Hematopoietic multipotent progenitor cell treated with erythropoietin and hydrocortisone succinate and interleukin-3 and kit ligand, for 4 days (in vitro differentiated cells): ENCODE measurements around the gene MGRN1.

Experiments used
- DNase-seq: peaks from one replicate; pipeline ENCODE4 v3.0.0-alpha.2; 2015

The MGRN1 gene

DNA sequence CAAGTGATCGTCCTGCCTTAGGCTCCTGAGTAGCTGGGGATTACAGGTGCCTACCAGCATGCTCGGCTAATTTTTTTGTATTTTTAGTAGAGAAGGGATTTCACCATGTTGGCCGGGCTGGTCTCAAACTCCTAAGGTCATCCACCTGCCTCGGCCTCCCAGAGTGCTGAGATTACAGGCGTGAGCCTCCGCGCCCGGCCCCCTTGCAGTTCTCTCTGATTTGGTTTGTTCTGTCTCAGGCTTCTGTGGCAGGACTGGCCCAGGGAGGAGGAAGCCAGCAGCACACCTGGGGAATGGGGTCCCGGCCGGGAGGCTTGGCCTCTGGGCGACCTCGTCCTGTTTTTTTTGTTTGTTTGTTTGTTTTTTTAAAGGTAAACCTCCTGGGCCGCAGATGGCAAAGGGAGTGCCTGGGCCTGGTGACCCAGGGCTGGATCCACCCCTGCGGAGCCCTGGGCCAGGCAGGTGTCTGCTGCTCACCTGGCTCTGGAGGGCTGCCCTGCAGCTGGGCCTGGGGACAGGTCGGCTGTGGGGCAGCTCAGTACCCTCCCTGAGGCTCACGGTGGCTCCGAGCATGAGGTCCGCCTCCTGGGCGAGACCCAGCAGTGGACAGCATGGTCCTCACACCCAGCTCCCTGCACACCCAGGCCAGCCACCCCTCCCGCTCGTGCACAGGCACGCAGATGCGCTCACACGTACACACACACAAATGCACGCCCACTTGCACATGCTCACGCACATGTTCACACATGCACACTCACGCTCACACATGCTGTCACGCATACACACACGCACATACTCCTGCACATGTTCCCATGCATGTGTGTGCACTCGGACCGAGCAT lies 65.5 kb downstream of the MGRN1 start:
- no peak for DNase-seq

DNA sequence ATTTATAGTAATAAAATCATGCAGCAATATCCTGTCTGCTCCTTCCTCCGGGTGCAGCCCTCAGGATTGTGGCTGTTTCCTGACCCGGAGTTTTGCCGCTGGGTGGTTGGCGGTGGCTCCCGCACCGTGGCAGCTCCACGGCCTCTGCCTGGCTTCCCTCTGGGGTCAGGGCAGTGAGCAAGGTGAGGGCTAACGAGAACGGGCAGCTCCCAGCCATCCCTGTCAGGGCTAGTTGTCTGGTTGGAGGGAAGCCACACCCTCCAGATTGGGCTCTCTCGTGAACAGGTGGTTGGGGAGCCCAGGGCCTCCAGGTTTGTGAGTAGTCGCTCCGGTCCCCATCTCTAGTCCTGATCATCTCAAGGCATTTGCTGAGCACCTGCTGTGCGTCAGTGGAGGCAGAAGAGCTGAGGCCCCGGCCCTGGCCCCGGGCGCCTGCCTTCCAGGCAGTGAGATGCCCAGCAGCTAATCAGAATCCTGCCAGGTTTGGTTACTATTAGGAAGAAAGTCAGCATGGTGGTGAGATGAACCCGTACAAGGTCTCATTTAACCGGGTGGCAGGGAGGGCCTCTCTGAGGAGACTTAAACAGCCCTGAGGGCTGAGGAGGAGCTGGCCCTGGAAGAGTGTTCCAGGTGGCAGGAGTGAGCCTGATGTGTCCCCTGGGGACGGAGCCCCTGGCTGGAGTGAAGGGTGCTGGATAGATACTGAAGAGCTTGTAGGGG lies 66.5 kb downstream of the MGRN1 start:
- no peak for DNase-seq

DNA sequence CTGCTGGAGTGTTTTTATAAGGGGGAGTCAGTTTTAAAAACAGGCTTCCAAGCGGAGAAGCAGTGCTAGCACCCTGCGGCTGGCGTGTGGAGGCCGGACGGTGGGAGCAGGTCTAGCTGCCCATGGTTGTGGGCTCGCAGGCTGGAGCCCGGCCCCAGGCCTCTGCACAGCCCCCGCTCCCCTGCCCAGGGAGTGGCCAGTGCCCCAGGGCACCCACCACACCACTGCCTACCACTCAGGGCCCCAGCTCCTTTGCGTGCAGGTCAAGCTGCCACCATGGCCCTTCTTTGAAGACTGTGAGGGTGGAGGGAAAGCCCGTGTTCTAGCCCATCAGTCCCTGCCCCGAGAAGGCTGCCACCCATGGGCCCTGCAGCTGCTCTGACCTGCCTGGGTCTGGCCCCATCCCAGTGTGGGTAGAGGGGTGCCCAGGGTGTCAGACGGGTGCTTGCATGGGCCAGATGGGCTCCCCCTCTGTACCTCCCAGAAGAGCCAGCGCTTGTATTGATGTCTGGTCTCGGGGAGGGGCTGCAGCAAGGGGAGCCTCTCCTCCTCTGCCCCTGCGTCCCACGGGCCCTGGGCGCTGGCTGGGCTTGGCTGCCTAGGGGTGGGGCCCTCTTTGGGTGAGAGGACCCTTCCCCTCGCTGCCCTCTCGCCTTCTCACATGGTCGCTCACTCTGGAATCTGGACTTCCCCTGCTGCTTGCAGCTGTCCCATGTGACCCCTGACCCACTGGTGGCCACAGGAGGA lies 67.2 kb downstream of the MGRN1 start:
- no peak for DNase-seq

DNA sequence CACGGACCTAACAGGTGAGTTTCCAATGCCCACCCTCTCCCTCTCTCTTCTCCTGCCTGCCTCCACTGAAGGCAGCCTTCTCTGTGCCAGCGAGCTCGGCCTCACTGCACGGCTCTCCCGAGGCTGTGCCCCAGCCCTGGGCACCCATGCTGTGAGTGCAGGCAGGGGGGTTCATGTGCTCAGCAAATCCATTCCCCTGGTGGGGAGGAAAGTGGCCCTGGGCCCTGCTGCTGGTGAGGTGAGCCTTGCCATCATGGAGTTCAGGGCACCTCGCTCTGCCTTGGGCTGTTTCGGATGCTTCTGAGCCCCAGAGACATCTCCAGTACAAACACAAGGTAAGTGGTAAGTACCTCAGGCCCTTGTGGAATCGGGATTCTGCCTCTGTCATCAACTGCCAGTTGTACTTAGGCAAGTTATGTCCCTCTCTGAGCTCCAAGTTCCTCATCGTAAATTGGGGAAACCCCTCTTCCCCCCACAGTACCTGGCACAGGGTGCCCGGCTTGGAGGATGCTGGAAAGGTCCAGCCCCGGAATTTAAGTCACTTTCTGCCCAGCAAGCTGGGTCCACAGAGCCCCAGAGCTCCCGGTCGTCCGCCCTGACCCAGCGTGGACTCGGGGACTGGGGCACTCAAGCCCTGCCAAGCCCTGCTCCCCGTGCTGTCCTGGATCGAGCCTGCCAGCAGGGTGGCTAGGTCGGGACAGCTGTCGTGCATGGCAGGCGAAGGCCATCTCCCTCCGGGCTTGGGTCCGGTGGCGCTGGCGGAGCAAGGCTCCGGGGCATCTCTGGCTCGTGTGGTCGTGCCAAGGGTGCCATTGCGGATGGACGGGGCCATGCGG lies 68.1 kb downstream of the MGRN1 start:
- DNase-seq, result peak; percentile 38

DNA sequence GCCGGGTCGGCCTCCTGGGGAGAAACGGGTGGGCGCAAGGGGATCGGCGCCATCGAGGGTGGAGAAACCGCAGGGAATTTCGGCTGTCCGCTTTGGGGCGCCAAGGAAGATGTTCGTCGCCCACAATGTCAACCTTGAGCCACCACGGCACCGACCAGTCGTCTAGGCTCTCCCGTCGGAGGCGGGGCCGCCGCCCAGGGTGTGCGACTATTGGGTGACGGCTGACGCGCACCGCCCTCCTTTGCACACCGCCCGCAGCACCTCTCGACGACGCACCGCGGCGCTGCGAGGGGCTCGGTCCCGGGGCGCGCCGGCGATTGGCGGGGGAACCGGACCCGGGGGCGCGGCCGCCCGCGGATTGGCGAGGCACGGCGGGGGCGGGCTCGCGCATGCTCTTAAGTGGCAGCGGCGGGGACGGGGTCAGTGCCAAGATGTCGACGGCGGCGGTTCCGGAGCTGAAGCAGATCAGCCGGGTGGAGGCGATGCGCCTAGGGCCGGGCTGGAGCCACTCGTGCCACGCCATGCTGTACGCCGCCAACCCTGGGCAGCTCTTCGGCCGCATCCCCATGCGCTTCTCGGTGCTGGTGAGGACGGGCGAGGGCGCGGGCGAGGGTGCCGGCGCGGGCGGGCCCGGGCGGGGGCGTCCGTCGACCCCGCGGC lies 68.8 kb downstream of the MGRN1 start, which contains the start of gene NUDT16L1:
Gene NUDT16L1 (plus strand): TSS at position 267 of the 660 bp plus-strand sequence. CDS start 165 bp downstream, at position 432.
- peak; percentile 98 for DNase-seq

- peak; percentile 55 for DNase-seq
Measured at GRCh38 chr16:4693956-4694641, 69.5 kb downstream of the MGRN1 start.

GRCh38 chr16:4694642-4695451 lies 70.2 kb downstream of the MGRN1 start:
- no peak for DNase-seq

GRCh38 chr16:4695473-4696171 lies 71.0 kb downstream of the MGRN1 start:
- no peak for DNase-seq

DNA sequence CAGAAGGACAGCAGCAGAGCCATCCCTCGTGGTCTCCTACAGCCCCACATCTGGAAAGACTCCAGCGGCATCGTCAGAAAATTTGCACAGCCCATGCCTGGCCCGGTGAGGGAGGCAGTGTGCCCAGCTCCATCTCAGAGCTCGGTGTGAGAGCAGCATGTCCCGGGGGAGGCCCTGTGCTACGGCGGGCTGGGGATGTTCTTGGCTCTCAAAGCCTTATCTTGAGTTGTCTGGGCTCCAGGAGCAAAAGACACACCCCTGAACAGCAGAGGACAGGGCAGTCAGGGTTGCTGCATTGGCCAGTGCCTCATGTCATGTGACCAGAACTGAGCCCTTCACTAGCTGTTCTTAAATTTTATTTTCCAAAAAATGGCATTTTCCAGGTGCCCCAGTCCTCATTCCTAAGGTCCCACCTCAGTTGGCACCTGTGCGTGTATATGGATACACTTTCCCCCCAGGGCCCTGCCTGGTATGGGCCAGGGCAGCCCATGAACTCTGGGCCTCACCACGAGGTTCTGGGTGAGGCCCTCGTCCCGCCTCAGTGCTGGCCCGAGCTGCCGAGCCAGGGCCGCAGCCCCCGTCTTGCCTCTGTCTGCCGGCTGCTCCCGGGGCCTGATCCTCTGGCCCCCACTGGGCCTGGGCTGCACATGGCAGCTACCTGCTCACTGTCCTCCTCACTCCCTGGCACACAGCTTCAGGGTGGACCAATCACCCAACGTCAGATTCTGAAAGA lies 71.7 kb downstream of the MGRN1 start:
- DNase-seq, result no peak

GRCh38 chr16:4696905-4697847 lies 72.5 kb downstream of the MGRN1 start:
- DNase-seq, result no peak

GRCh38 chr16:4697848-4698291 lies 73.2 kb downstream of the MGRN1 start:
- DNase-seq, result no peak

- DNase-seq, result no peak
Measured at GRCh38 chr16:4698321-4699045, 73.9 kb downstream of the MGRN1 start.

GRCh38 chr16:4699046-4699556 lies 74.5 kb downstream of the MGRN1 start:
- no peak for DNase-seq

DNA sequence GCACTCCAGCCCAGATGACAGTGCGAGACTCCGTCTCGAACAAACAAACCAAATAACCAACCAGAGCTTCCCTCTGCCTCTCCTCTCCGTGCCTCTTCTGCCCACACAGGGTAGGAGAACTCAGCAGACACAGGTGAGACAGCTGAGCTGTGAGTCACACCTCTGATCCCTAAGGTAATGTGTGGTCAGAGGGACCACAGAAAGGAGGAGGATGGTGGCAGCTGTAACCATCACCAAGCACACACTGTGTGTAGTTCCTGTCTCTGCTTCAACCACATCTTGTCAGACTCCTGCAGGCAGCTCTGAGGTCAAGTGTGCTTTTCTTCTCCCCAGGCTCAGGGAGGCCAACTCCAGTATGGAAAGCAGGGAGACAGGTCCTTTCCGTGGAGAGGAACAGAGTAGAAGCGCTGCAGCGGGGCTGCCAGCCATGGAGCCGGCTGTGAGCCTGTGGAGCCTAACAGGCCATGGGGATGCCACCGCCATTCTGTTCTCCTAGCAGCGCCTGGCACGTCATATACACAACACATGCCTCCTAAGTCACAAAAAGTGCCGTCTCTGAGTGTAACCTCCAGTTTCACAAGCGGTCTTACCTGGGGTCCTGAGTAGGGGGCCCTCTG lies 75.9 kb downstream of the MGRN1 start:
- no peak for DNase-seq

- no peak for DNase-seq
Measured at GRCh38 chr16:4700997-4701743, 76.5 kb downstream of the MGRN1 start.
